Measurements from ENCODE around the gene TMC6.
A peak's percentile ranks its signal among the peaks of the same experiment; 100 is the strongest.

The TMC6 gene

DNA sequence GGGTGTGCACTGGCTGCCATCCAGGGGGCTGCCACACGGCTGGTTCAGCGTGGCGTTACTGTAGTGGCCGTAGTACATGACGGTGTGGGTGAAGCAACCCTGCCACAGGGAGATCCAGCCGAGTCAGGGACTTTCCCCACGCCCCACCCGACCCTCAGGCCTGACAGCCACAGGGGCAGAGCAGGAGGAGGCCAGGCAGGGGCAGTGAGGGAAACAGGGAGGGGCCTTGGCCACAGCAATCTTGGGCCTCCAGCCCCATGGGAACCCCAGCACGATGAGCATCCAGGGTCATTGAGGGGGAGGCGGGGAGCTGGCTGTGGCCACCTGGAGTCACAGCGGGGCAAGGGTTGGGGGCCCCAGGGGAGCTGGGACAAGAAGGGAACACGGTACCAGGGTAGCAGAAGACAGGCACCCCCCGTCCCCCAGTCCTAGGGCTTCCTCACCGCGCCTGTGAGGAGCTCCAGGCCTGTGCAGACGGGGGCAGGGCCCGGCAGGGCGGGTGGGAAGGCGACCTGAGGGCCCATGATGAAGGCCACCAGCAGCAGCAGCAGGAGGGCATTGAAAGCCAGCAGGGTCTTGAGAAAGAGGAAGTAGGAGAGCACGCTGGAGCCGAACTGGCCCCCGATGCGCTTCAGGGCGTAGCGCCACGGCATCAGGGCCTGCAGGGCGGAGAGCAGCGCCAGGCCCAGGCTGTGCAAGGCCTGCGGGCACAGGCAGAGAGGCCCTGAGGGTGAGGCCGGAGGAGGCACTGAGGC lies 4.3 kb downstream of the TMC6 start:
- H3K9me3 ChIP-seq (replicated peaks in 1 of 2; ENCODE audit: control insufficient read depth in 2 of 2, insufficient read depth in 1 of 2, low read depth in 1 of 2, low read length in 2 of 2): no peaks in the 10 kb centered on the region
- no peak overlapping the region for H3K18ac ChIP-seq (ENCODE audit: low read length)
- no peak overlapping the region for H3K14ac ChIP-seq (ENCODE audit: low read length)
- H2BK12ac ChIP-seq (ENCODE audit: low read length): peak overlapping the region; percentile 22
- no peak overlapping the region for H2BK5ac ChIP-seq (ENCODE audit: low read length)
- no peak overlapping the region for H2AK5ac ChIP-seq (ENCODE audit: low read depth, low read length)
- peaks cover 0 to 6% of the 10 kb centered on the region in 2 donors for H3K36me3 ChIP-seq (replicated peaks in 1 of 2; ENCODE audit: control insufficient read depth in 2 of 2, insufficient read depth in 2 of 2, low read length in 2 of 2)
- H3K4ac ChIP-seq (ENCODE audit: low read length): no peak overlapping the region
- no peak overlapping the region for H3K27ac ChIP-seq (replicated peaks; ENCODE audit: low read length)
- DNase-seq (ENCODE audit: low spot score): no peak
- H4K8ac ChIP-seq (ENCODE audit: low read depth, low read length): peak overlapping the region; percentile 82
- peaks cover 0 to 7% (median 0%) of the 10 kb centered on the region in 3 experiments for H3K27me3 ChIP-seq (ENCODE audit: control insufficient read depth in 3 of 3, insufficient read depth in 3 of 3, low read depth in 1 of 3, low read length in 3 of 3)
- H3K4me1 ChIP-seq (ENCODE audit: control insufficient read depth in 2 of 2, insufficient read depth in 1 of 2, low read depth in 1 of 2, low read length in 2 of 2): peaks cover 13 to 20% of the 10 kb centered on the region in 2 donors
- no CpG with 5 or more reads among the region's 30 CpGs for WGBS, 2 donors (ENCODE audit: extremely low coverage in 2 of 2, insufficient read length in 2 of 2, insufficient replicate concordance in 1 of 2)
- H2AFZ ChIP-seq (ENCODE audit: low read length): no peak overlapping the region
- H2BK120ac ChIP-seq (ENCODE audit: low read depth, low read length): no peak overlapping the region
- H3K4me2 ChIP-seq (ENCODE audit: insufficient read depth, low read length, poor library complexity, severe bottlenecking): no peak overlapping the region
- H3K79me1 ChIP-seq (ENCODE audit: low read depth, low read length): peaks cover 7% of the 10 kb centered on the region
- H3K9ac ChIP-seq (ENCODE audit: low read depth, low read length, poor library complexity): peak overlapping the region; percentile 70
- H3K23ac ChIP-seq (ENCODE audit: low read depth, low read length, poor library complexity): peak overlapping the region; percentile 73
- no peak overlapping the region for H4K91ac ChIP-seq (ENCODE audit: low read depth, low read length, poor library complexity)
- H3K4me3 ChIP-seq (ENCODE audit: low read length in 2 of 2): no peak overlapping the region
- H2BK15ac ChIP-seq (ENCODE audit: low read length): no peak overlapping the region

DNA sequence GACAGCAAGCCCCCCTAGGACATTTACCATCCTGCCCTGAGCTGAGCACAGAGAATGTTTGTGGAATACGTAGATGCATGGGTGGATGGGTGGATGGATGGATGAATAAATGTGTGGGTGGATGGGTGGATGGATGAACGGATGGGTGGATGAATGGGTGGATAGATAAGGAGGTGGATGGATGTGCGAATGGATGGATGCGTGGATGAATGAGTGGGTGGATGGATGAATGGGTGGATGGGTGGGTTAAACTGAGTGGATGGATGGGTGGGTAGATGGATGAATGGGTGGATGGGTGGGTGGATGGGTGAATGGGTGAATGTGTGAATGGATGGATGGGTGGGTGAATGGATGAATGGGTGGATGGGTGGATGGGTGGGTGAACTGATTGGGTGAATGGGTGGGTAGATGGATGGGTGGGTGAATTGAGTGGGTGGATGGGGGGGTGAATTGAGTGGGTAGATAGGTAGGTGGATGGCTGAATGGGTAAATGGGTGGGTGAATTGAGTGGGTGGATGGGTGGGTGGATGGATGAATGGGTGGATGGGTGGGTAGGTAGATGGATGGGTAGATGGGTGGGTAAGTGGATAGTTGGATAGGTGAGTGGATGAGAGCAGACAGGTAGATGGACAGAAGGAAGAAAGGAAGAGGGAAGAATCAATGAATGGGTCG lies 5.2 kb downstream of the TMC6 start:
- no peak overlapping the region for H3K27ac ChIP-seq (replicated peaks; ENCODE audit: low read length)
- no peaks in the 10 kb centered on the region for H3K9me3 ChIP-seq (replicated peaks in 1 of 2; ENCODE audit: control insufficient read depth in 2 of 2, insufficient read depth in 1 of 2, low read depth in 1 of 2, low read length in 2 of 2)
- no peak overlapping the region for H3K9ac ChIP-seq (ENCODE audit: low read depth, low read length, poor library complexity)
- H4K91ac ChIP-seq (ENCODE audit: low read depth, low read length, poor library complexity): no peak overlapping the region
- peaks cover 10 to 14% of the 10 kb centered on the region in 2 donors for H3K4me1 ChIP-seq (ENCODE audit: control insufficient read depth in 2 of 2, insufficient read depth in 1 of 2, low read depth in 1 of 2, low read length in 2 of 2)
- no peak overlapping the region for H2BK120ac ChIP-seq (ENCODE audit: low read depth, low read length)
- H3K23ac ChIP-seq (ENCODE audit: low read depth, low read length, poor library complexity): no peak overlapping the region
- no peak overlapping the region for H3K14ac ChIP-seq (ENCODE audit: low read length)
- H3K36me3 ChIP-seq (replicated peaks in 1 of 2; ENCODE audit: control insufficient read depth in 2 of 2, insufficient read depth in 2 of 2, low read length in 2 of 2): peaks cover 0 to 6% of the 10 kb centered on the region in 2 donors
- H2BK5ac ChIP-seq (ENCODE audit: low read length): no peak overlapping the region
- H2AK5ac ChIP-seq (ENCODE audit: low read depth, low read length): no peak overlapping the region
- H3K4me2 ChIP-seq (ENCODE audit: insufficient read depth, low read length, poor library complexity, severe bottlenecking): no peak overlapping the region
- peaks cover 0 to 5% (median 0%) of the 10 kb centered on the region in 3 experiments for H3K27me3 ChIP-seq (ENCODE audit: control insufficient read depth in 3 of 3, insufficient read depth in 3 of 3, low read depth in 1 of 3, low read length in 3 of 3)
- WGBS, 2 donors (ENCODE audit: extremely low coverage in 2 of 2, insufficient read length in 2 of 2, insufficient replicate concordance in 1 of 2): 100% methylated on average over 3 of the region's 5 CpGs
- H3K79me1 ChIP-seq (ENCODE audit: low read depth, low read length): peaks cover 7% of the 10 kb centered on the region
- H2AFZ ChIP-seq (ENCODE audit: low read length): no peak overlapping the region
- no peak overlapping the region for H4K8ac ChIP-seq (ENCODE audit: low read depth, low read length)
- no peak overlapping the region for H2BK15ac ChIP-seq (ENCODE audit: low read length)
- H3K4ac ChIP-seq (ENCODE audit: low read length): no peak overlapping the region
- DNase-seq (ENCODE audit: low spot score): no peak
- no peak overlapping the region for H3K18ac ChIP-seq (ENCODE audit: low read length)
- H3K4me3 ChIP-seq (ENCODE audit: low read length in 2 of 2): no peak overlapping the region
- H2BK12ac ChIP-seq (ENCODE audit: low read length): no peak overlapping the region

DNA sequence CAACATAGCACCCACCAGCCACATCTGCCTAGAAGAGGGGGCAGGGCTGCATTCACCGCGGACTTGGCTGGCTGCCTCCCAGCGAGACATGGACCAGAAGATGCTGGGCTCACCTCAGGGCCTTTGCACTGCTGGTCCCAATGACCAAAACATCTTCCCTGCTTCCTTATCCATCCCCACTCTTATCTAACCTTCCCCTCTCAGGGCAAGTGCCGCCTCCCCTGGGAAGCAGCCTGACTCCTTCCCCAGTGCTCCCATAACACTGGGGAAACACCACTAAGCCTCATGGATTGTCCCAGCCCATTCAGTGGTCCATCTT lies 5.7 kb downstream of the TMC6 start:
- H3K14ac ChIP-seq (ENCODE audit: low read length): peak overlapping the region; percentile 44
- H2BK15ac ChIP-seq (ENCODE audit: low read length): no peak overlapping the region
- H4K91ac ChIP-seq (ENCODE audit: low read depth, low read length, poor library complexity): no peak overlapping the region
- H2BK5ac ChIP-seq (ENCODE audit: low read length): no peak overlapping the region
- no peak for DNase-seq (ENCODE audit: low spot score)
- no peak overlapping the region for H3K4me3 ChIP-seq (ENCODE audit: low read length in 2 of 2)
- H3K9ac ChIP-seq (ENCODE audit: low read depth, low read length, poor library complexity): no peak overlapping the region
- no peak overlapping the region for H2AK5ac ChIP-seq (ENCODE audit: low read depth, low read length)
- no peaks in the 10 kb centered on the region for H3K9me3 ChIP-seq (replicated peaks in 1 of 2; ENCODE audit: control insufficient read depth in 2 of 2, insufficient read depth in 1 of 2, low read depth in 1 of 2, low read length in 2 of 2)
- no peak overlapping the region for H2AFZ ChIP-seq (ENCODE audit: low read length)
- no peak overlapping the region for H3K18ac ChIP-seq (ENCODE audit: low read length)
- H2BK120ac ChIP-seq (ENCODE audit: low read depth, low read length): no peak overlapping the region
- no peak overlapping the region for H3K27ac ChIP-seq (replicated peaks; ENCODE audit: low read length)
- no peak overlapping the region for H2BK12ac ChIP-seq (ENCODE audit: low read length)
- H3K4ac ChIP-seq (ENCODE audit: low read length): no peak overlapping the region
- peaks cover 10 to 12% of the 10 kb centered on the region in 2 donors for H3K4me1 ChIP-seq (ENCODE audit: control insufficient read depth in 2 of 2, insufficient read depth in 1 of 2, low read depth in 1 of 2, low read length in 2 of 2)
- H3K27me3 ChIP-seq (ENCODE audit: control insufficient read depth in 3 of 3, insufficient read depth in 3 of 3, low read depth in 1 of 3, low read length in 3 of 3): peaks cover 0 to 3% (median 0%) of the 10 kb centered on the region in 3 experiments
- no peak overlapping the region for H4K8ac ChIP-seq (ENCODE audit: low read depth, low read length)
- no peak overlapping the region for H3K23ac ChIP-seq (ENCODE audit: low read depth, low read length, poor library complexity)
- H3K79me1 ChIP-seq (ENCODE audit: low read depth, low read length): peaks cover 7% of the 10 kb centered on the region
- no CpG with 5 or more reads among the region's 4 CpGs for WGBS, 2 donors (ENCODE audit: extremely low coverage in 2 of 2, insufficient read length in 2 of 2, insufficient replicate concordance in 1 of 2)
- H3K36me3 ChIP-seq (replicated peaks in 1 of 2; ENCODE audit: control insufficient read depth in 2 of 2, insufficient read depth in 2 of 2, low read length in 2 of 2): peaks cover 0 to 6% of the 10 kb centered on the region in 2 donors
- H3K4me2 ChIP-seq (ENCODE audit: insufficient read depth, low read length, poor library complexity, severe bottlenecking): no peak overlapping the region

DNA sequence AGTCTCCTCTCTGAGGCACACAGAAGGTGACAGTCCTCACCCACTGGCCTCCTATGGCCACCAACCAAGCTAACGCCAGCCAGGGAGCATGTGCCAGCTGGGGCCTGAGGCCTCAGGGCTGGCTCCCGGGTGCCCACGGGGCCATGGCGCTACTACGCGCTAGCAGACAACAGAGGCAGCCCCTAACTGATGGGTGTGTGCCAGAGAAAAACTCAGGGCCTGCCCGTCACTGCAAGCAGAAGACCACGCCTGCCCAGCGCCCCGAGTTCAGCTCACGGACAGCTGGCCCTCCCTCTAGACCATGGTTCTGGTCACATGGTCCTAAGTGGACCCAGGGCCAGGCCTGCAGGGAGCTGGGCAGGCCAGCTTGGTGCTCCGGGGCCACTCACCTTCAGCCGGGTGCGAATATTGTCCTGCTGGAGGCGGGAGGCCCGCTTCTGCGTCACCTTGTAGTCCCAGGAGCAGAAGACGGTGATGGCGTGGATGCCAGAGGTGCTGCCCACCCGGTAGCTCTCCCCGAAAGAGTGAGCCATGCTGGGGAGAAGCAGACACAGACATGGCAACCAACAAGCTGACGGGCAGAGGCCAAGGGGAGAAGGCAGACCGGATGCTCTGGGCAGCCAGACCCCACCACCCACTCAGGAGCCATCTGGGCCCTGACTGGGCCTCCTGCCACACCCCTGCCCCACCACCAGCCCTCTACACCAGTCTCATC lies 6.2 kb downstream of the TMC6 start:
- no peak overlapping the region for H3K4me3 ChIP-seq (ENCODE audit: low read length in 2 of 2)
- no peak overlapping the region for H3K9ac ChIP-seq (ENCODE audit: low read depth, low read length, poor library complexity)
- H3K4ac ChIP-seq (ENCODE audit: low read length): no peak overlapping the region
- H2BK15ac ChIP-seq (ENCODE audit: low read length): no peak overlapping the region
- no CpG with 5 or more reads among the region's 23 CpGs for WGBS, 2 donors (ENCODE audit: extremely low coverage in 2 of 2, insufficient read length in 2 of 2, insufficient replicate concordance in 1 of 2)
- H4K8ac ChIP-seq (ENCODE audit: low read depth, low read length): no peak overlapping the region
- no peak overlapping the region for H4K91ac ChIP-seq (ENCODE audit: low read depth, low read length, poor library complexity)
- peaks cover 0 to 6% of the 10 kb centered on the region in 2 donors for H3K36me3 ChIP-seq (replicated peaks in 1 of 2; ENCODE audit: control insufficient read depth in 2 of 2, insufficient read depth in 2 of 2, low read length in 2 of 2)
- DNase-seq (ENCODE audit: low spot score): no peak
- H2AK5ac ChIP-seq (ENCODE audit: low read depth, low read length): no peak overlapping the region
- H2BK120ac ChIP-seq (ENCODE audit: low read depth, low read length): no peak overlapping the region
- H3K23ac ChIP-seq (ENCODE audit: low read depth, low read length, poor library complexity): no peak overlapping the region
- no peak overlapping the region for H3K27ac ChIP-seq (replicated peaks; ENCODE audit: low read length)
- peak overlapping the region; percentile 44 for H3K14ac ChIP-seq (ENCODE audit: low read length)
- peaks cover 6 to 7% of the 10 kb centered on the region in 2 donors for H3K4me1 ChIP-seq (ENCODE audit: control insufficient read depth in 2 of 2, insufficient read depth in 1 of 2, low read depth in 1 of 2, low read length in 2 of 2)
- no peak overlapping the region for H3K18ac ChIP-seq (ENCODE audit: low read length)
- H2BK5ac ChIP-seq (ENCODE audit: low read length): no peak overlapping the region
- no peak overlapping the region for H2AFZ ChIP-seq (ENCODE audit: low read length)
- H3K4me2 ChIP-seq (ENCODE audit: insufficient read depth, low read length, poor library complexity, severe bottlenecking): no peak overlapping the region
- H3K27me3 ChIP-seq (ENCODE audit: control insufficient read depth in 3 of 3, insufficient read depth in 3 of 3, low read depth in 1 of 3, low read length in 3 of 3): no peaks in the 10 kb centered on the region
- H2BK12ac ChIP-seq (ENCODE audit: low read length): peak overlapping the region; percentile 10
- H3K9me3 ChIP-seq (replicated peaks in 1 of 2; ENCODE audit: control insufficient read depth in 2 of 2, insufficient read depth in 1 of 2, low read depth in 1 of 2, low read length in 2 of 2): no peaks in the 10 kb centered on the region
- H3K79me1 ChIP-seq (ENCODE audit: low read depth, low read length): peaks cover 7% of the 10 kb centered on the region
